ENCODE measurements around the gene PALLD. TPM values are rescaled to one million over a fixed set of nuclear protein-coding genes. Genes with fewer than 3 reads are reported as not detected.

PALLD gene
- total and polyA plus RNA-seq, 12 donors: 169 to 1,537 (median 667) TPM

- intact Hi-C loops (cut with DNase I): no loop called here
- Histone ChIP-seq H3K27ac (peak overlapping the region in 9 of 10 donors; percentile 43 to 92 (median 74)), H3K4me3 (no peak overlapping the region), H3K4me1 (peaks cover 3 to 76% (median 57%) of the 10 kb centered on the region in 9 donors), H3K27me3 (peaks cover 0 to 39% (median 0%) of the 10 kb centered on the region in 7 donors), H3K9me3 (no peaks in the 10 kb centered on the region), H3K36me3 (no peaks in the 10 kb centered on the region)
- 43 to 45% methylated on average over 3 of the region's 3 CpGs for WGBS, 2 donors
- TF ChIP-seq, protein P1, sequence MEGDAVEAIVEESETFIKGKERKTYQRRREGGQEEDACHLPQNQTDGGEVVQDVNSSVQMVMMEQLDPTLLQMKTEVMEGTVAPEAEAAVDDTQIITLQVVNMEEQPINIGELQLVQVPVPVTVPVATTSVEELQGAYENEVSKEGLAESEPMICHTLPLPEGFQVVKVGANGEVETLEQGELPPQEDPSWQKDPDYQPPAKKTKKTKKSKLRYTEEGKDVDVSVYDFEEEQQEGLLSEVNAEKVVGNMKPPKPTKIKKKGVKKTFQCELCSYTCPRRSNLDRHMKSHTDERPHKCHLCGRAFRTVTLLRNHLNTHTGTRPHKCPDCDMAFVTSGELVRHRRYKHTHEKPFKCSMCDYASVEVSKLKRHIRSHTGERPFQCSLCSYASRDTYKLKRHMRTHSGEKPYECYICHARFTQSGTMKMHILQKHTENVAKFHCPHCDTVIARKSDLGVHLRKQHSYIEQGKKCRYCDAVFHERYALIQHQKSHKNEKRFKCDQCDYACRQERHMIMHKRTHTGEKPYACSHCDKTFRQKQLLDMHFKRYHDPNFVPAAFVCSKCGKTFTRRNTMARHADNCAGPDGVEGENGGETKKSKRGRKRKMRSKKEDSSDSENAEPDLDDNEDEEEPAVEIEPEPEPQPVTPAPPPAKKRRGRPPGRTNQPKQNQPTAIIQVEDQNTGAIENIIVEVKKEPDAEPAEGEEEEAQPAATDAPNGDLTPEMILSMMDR (IDR thresholded peaks at IDR 0.05): no peak
- ATAC-seq (peak in 5 of 8 donors; percentile 1 to 55 (median 7)), DNase-seq (no peak)
Measured at GRCh38 chr4:168636506-168637196, 139.8 kb downstream of the PALLD start.

- peak in 3 of 8 donors; percentile 10 to 31 (median 25) for ATAC-seq
- intact Hi-C loops (cut with DNase I): no loop called here
- Histone ChIP-seq H3K36me3 (no peaks in the 10 kb centered on the region), H3K9me3 (no peaks in the 10 kb centered on the region), H3K4me3 (no peak overlapping the region), H3K27ac (peak overlapping the region in 7 of 10 donors; percentile 2 to 92 (median 77)), H3K27me3 (peaks cover 0 to 24% (median 0%) of the 10 kb centered on the region in 7 donors), H3K4me1 (peaks cover 3 to 73% (median 49%) of the 10 kb centered on the region in 9 donors)
- TF ChIP-seq, protein P1 (IDR thresholded peaks at IDR 0.05): no peak
- 79 to 96% methylated on average over 5 of the region's 5 CpGs for WGBS, 2 donors
- DNase-seq: no peak
Measured at GRCh38 chr4:168637872-168638756, 141.3 kb downstream of the PALLD start.

- TF ChIP-seq, protein P1 (IDR thresholded peaks at IDR 0.05): no peak
- Histone ChIP-seq H3K27me3 (peaks cover 0 to 6% (median 0%) of the 10 kb centered on the region in 7 donors), H3K4me1 (peaks cover 3 to 77% (median 45%) of the 10 kb centered on the region in 9 donors), H3K9me3 (no peaks in the 10 kb centered on the region), H3K36me3 (no peaks in the 10 kb centered on the region), H3K27ac (peak overlapping the region in 6 of 10 donors; percentile 9 to 87 (median 40)), H3K4me3 (no peak overlapping the region)
- intact Hi-C loops (cut with DNase I): no loop called here
- peak in 3 of 8 donors; percentile 13 to 38 (median 16) for ATAC-seq
- WGBS, 2 donors: 75 to 80% methylated on average over 8 of the region's 8 CpGs
- no peak for DNase-seq
Measured at GRCh38 chr4:168639914-168640313, 143.1 kb downstream of the PALLD start.

- ATAC-seq (no peak), DNase-seq (no peak)
- Histone ChIP-seq H3K4me3 (no peak overlapping the region), H3K27me3 (no peaks in the 10 kb centered on the region), H3K9me3 (no peaks in the 10 kb centered on the region), H3K27ac (peak overlapping the region in 3 of 10 donors; percentile 8 to 87 (median 65)), H3K36me3 (no peaks in the 10 kb centered on the region), H3K4me1 (peaks cover 8 to 77% (median 42%) of the 10 kb centered on the region in 9 donors)
- TF ChIP-seq, protein P1 (IDR thresholded peaks at IDR 0.05): no peak
- WGBS, 2 donors: 92 to 98% methylated on average over 3 of the region's 3 CpGs
- intact Hi-C loops (cut with DNase I): no loop called here
Measured at GRCh38 chr4:168641811-168642140, 144.9 kb downstream of the PALLD start.
